22Rv1 (cell line): ENCODE results near the gene AEN.

Source experiments
- H3K27ac ChIP-seq: fragments of 450-650 bp; 2 replicates; pipeline ENCODE4 v1.5.1; 2017
- CTCF ChIP-seq: fragments of 450-650 bp; IDR thresholded peaks from 2 replicates; pipeline ENCODE4 v1.5.1; 2017; ENCODE audit warnings: mild to moderate bottlenecking
- ZFX ChIP-seq: fragments of 450-650 bp; IDR thresholded peaks from 2 replicates; pipeline ENCODE4 v1.6.1; 2017; ENCODE audit warnings: antibody characterized with exemption, borderline replicate concordance

AEN gene

GRCh38 chr15:88590759-88591158 lies 30.4 kb upstream of the AEN start:
- H3K27ac ChIP-seq = no peak overlapping the region
- TF ChIP-seq CTCF = no peak
- no peak for TF ChIP-seq ZFX

GRCh38 chr15:88591384-88591783 lies 29.8 kb upstream of the AEN start:
- H3K27ac ChIP-seq = no peak overlapping the region
- TF ChIP-seq ZFX (no peak), CTCF (no peak)

GRCh38 chr15:88603885-88604284 lies 17.3 kb upstream of the AEN start:
- no peak for TF ChIP-seq ZFX
- TF ChIP-seq CTCF = 0 out of 2 replicates have a peak, but pooled peaks have one; percentile 17
- H3K27ac ChIP-seq = no peak overlapping the region

GRCh38 chr15:88604381-88605188 lies 16.6 kb upstream of the AEN start:
- TF ChIP-seq CTCF (no peak), ZFX (no peak)
- no peak overlapping the region for H3K27ac ChIP-seq

GRCh38 chr15:88605189-88606069 lies 15.7 kb upstream of the AEN start:
- TF ChIP-seq CTCF (no peak), ZFX (no peak)
- no peak overlapping the region for H3K27ac ChIP-seq

- H3K27ac ChIP-seq = no peak overlapping the region
- TF ChIP-seq ZFX (no peak), CTCF (no peak)
These were observed 14.9 kb upstream of the AEN start for GRCh38 chr15:88606070-88606794.
